Measurements from ENCODE around the gene C20orf204.

C20orf204 gene

GRCh38 chr20:64056889-64057627, 21.1 kb downstream of the C20orf204 start:
- no peak for DNase-seq

DNA sequence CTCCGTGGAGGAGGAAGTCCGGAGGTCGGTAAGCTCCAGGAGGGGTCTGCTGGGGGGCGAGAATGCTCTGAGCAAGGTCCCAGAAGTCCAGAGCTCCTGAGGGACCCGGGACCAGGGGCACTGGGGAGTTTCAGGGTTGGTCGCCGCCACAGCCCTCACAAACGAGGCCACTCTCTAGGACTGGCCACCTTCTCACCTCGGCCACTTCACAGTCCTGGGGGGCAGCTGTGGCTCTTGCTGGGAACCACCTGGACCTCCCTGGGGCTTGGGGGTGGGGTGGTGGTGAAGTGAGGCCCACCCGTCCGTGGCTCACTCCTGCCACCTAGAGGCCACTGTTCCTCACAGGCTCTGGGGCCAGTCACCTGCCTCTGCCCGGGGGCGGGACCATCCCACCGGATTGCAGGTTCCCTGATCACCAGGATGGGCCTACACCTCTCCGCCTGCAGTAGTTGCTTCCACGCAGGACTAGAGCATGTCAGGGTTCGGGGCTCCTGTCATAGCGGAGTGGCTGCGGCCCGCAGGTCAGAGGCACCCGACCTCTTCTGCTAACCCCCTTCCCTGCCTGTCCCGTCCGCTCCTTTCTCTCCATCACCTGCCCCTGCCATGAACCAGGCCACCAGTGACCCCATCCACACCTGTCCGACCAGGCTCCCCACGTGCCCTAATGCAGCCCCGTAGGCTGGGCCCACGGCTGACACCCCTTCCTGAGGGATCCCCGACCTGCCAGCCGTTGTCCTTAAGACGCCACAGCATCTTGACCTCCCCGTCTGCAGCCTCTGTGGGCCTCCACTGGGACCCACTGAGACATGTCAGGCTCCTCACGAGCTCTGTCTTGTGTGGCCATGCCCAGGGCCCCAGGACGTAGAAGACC, 21.9 kb downstream of the C20orf204 start:
- peak; percentile 79 for DNase-seq

GRCh38 chr20:64058536-64058935, 22.6 kb downstream of the C20orf204 start:
- DNase-seq: no peak

DNA sequence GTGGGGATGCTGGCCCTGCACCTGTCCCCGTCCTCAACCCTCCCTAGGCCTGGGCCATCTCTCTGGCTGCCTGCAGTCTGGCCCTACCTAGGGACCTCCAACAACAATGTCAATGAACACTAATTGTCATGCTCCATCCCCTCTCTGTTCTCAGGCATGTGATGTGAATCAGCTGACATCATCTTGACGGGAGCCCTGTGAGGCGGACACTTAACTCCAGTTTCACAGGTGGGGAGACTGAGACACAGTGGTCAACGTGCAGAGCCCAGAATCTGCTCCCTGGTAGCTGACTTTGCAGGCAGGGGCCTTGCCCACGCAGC, 26.3 kb downstream of the C20orf204 start:
- DNase-seq: no peak

DNA sequence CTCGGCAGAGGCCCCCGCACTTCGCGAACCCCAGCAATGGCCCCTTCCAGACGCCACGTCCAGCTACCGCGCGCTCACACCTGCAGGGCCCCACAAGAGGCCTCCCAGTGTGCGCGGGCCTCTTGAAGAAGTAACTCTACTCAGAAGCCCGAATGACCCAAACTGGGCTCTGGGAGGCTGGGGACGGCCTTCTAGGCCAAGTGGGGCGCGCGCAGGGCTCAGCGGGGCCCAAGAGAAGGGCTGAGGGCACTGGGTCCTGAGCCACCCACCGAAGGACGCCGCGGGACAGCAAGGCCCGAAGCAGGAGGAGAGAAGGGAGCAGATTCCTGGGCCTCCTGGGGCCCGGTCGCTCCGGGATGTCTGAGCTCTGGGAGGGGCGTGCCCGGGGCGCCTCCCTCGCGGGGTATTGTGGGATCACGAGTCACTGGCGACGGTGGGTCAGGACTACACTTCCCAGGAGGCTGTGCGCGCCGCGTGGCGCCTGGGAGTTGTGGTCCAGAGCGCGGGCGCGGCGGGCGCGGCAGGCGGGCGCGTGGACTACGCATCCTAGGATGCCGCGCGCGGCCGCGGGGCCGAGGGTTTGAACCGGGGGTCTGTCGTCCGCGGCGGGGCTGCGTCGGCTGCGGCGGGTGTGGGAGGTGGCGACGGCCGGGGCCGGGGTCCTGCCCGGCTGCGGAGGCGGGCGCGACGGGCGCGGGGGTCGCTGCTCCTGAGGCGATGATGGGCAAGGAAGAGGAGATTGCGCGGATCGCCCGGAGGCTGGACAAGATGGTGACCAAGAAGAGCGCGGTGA, 26.8 kb downstream of the C20orf204 start, which contains the start of gene TCEA2:
Gene TCEA2 (plus strand): TSS at position 603 of the 793 bp plus-strand sequence. CDS start 115 bp downstream, at position 718.
- DNase-seq: peak; percentile 97

GRCh38 chr20:64063389-64064144, 27.6 kb downstream of the C20orf204 start:
- DNase-seq: no peak

DNA sequence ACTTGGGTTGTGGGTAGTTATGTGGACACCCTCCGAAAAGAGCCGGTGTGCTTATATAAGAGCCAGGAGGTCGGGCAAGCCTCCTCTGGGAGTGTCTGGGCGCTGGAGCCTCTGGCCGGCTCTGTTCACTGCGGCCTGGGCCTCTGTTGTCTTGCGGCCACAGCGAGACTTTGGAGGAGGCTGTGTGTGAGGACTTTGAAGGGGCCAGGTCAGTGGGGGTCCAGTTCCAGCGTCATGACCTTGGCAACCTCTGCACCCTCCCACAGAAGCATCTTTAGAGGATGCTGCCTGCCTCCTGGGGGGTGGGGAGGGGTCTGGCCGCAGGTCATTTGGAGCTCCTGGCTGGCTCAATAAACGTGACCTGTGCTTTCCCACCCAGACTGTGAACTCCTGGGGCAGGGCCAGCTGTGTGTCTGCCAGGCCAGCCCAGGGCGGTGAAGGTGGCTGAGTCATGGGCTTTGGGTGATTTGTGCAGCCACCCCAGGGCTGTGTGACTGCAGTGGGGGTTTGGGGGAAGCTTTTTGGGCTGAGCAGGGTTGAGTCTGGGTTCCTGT, 28.2 kb downstream of the C20orf204 start:
- no peak for DNase-seq

GRCh38 chr20:64065062-64065973, 29.3 kb downstream of the C20orf204 start:
- no peak for DNase-seq

DNA sequence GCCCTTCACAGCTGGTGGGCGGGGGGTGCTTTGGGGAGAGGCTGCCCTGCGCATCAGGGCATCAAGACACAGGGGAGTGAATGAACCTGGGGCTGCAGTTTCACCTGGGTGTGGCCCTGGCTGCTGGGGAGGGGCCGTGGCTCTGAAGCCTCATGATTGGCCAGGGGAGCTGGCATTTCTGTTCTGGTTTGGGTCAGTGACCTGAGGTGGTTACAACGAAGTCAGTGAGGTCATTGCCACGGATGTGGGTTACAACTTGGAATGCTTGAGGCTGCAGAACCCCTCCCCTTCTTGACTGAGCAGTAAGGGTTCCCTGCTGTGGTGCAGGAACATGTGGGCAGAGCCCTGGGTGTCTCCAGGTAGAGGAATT, 30.0 kb downstream of the C20orf204 start:
- peak; percentile 66 for DNase-seq

- no peak for DNase-seq
These were observed 31.1 kb downstream of the C20orf204 start for GRCh38 chr20:64067005-64067632.

DNA sequence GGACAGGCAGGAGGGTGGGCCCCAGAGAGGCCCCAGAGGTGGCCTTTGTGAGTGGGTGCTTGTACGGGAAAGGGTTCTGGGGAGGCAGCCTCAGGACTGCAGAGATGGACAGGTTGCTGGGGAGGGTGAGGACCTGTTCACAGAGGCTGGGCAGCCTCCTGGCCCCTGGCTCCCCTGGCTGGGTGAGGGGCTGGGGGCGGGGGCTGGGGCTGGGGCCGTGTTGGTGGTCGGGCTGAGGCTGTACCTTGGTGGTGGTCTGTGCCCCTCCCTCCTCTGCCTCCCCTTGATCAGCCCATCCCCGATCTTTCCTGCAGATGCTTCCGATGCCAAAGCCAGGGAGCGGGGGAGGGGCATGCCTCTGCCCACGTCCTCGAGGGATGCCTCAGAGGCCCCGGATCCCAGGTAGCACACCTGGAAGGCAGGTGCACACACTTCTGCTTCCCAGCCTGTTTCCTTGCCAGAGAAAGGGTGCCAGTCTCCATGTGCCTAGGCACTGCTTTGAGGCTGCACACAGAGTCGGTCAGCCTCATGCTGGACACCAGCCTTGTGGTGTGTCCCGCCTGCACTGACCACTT, 31.8 kb downstream of the C20orf204 start:
- no peak for DNase-seq

DNA sequence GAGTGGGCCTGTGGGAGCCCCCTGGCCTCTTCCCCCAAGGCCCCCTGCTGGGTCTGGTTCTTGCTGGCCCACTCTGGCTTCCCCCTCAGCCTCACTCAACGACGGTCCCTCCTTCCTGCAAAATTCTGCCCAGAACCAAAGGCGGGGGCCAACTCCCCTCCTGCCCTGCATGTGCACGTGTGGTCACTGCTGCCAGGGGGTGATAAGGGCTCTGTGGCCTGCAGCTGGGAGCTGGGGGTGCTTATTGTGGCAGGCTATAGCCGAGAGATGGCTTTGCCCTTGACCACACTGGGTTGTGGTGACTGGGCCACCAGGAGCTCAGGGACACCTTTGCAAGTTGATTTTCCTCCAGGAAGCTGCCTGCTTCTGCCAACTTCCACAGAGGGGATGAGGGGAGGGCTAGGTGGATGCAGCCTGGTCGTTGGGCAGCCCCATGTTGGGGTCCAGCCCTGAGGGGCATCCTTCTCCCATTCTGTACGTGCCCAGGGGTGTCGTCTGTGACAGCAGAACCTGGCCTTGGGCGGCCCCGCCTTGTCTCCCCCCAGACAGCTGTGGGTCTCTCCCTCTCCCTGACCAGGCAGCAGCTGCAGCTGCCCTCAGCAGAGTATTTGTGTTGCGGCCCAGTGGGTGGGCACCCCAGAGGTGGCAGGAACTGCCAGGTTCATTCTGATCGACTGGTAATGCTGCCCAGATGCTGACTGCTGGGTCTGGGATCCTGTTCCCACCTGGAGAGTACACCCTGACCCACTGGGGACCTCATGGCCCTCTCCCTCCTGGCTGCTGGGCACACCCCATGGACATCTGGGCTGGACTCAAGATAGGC, 32.6 kb downstream of the C20orf204 start:
- DNase-seq: peak; percentile 95

DNA sequence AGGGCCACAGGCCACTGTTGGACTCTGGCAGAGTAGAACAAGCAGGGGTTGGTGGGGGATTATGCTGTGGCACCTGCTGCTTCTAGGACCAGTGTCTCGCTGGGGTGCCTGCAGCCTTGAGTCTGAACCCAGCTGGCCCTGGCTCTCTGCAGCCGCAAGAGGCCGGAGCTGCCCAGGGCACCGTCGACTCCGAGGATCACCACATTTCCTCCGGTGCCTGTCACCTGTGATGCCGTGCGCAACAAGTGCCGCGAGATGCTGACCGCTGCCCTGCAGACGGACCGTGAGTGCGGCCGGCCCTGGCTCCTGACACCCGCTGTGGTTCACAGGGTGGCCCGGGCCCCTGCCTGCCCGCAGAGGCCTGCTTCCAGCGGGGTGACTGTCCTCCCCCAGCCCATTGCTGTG, 33.2 kb downstream of the C20orf204 start:
- no peak for DNase-seq

GRCh38 chr20:64069614-64070243, 33.7 kb downstream of the C20orf204 start:
- no peak for DNase-seq

DNA sequence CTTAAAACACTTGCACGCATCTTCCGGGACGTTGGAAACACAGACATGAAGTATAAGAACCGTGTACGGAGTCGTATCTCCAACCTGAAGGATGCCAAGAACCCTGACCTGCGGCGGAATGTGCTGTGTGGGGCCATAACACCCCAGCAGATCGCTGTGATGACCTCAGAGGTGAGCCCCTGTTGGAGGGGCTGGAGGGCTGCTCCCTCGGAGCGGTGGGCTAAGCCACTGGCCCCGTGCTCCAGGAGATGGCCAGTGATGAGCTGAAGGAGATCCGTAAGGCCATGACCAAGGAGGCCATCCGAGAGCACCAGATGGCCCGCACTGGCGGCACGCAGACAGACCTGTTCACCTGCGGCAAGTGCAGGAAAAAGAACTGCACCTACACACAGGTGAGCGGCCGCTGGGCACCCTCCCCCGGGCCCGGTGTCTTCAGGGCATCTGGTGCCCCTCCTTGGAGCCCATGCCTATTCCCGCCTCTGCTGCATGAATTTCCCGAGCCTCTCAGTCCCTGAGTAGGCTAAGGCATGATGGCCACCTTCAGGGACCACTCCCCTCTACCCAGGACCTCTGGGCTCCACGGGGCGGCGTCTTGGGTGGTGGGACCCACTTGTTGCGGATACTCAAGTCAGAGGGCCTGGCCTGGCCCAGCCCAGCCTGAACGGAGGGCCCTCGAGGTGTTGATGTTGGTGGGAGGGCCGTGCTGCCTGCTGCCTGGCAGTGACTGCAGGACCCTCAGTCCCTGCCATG, 34.4 kb downstream of the C20orf204 start:
- no peak for DNase-seq

DNA sequence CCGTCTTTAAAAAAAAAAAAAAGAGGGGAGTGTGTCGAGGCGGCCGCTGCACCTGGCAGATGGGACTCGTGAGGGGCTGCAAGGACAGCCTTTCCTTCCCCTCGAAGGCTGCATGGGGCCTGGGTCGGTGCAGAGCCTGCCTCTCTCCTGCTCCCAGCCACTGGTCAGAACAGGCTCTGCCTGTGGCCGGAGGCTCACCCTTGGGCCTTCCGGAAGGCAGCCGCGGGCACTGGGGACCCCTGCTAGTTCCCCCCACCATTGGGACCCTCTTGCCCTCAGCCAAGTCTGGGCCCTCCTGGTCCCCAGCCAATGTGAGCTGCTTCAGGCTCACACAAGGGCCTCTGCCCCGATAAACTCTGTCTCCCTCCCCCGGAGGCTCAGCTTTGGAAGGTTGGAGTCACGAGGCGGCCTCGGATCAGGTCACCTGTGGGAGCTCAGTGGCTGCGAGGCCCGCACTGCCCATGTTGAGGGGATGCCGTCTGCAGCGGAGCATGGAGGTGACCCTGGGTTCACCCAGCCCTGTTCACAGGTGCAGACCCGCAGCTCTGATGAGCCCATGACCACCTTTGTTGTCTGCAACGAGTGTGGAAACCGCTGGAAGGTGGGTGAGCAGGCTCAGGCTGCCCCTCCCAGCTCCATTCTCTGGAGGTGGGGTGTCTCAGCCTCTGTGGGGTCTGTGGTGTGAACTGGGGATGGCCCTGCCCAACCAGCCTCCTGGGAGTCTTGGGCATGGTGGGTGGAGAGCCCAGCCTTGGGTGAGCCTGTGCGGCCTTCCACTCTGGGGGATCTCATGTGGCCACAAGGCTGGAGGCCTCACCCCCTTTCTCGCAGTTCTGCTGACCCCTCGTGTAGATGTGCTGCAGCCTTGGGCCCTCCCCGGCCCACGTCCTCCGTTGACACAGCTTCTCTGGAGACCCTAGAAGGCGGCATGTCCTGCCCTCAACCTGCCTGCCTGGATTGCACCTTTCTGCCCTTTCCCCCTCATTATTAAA, 35.7 kb downstream of the C20orf204 start:
- no peak for DNase-seq

Data from hematopoietic multipotent progenitor cell treated with erythropoietin and hydrocortisone succinate and interleukin-3 and kit ligand, for 4 days (in vitro differentiated cells).